ENCODE results near the gene ANO10. TPM values are rescaled to one million over a fixed set of nuclear protein-coding genes. Genes with fewer than 3 reads are reported as not detected.

Gene ANO10
- total RNA-seq, 1 donor from 2014 or later, result 41.5 TPM

DNA sequence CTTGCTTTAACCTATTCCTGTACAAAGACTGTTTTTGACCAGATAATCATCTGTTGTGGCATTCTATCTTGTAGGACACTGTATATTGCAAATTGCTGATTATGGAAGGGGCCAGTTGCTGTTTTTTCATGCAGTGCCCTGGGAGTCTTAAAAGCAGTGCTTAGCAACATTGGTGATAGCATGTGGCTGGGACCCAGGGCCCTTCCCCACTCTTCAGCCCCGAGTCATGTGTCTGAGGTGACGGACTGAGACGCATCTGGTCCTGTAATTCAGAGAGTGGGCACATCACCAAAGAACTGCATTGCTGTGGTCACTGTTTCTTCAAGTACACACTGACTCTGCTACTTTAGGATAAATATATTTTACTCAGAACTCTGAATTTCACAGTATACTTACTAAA, 272.1 kb downstream of the ANO10 start:
- DNase-seq (ENCODE audit: low read depth in 2 of 2), result no peak

DNA sequence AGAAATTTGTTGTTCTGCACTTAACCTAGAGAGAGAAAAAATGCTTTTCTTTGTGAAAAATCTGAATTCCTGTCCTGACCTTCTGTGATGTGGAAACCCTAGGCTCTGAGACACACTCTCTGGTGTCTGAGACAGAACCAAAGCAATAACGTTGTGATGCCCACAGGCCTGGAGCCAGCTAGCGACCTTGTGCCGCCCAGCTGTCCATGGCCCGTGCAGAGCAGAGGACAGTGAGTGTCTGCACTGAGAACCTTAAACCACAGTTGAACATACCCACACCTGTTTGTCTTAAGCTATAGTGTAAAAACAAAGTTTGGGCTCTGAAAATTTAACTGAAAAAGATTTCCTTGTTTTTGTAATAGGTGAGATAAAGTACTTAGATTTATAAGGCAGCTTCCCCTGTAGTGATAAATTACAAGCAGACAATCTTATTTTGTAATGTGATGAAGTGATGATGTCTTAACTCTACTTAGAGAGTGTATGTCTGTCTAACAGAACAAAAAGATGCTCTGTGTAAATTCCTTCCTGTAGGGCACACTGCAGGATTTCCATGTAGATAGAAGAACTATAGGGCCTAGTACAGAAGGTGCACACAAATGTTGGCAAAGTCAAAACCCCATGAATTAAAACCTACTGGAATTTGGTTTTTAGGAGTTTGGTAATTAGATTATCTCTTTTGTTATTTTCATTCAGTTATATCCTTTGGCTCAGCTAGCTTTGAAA, 272.8 kb downstream of the ANO10 start:
- DNase-seq (ENCODE audit: low read depth in 2 of 2), result no peak

DNA sequence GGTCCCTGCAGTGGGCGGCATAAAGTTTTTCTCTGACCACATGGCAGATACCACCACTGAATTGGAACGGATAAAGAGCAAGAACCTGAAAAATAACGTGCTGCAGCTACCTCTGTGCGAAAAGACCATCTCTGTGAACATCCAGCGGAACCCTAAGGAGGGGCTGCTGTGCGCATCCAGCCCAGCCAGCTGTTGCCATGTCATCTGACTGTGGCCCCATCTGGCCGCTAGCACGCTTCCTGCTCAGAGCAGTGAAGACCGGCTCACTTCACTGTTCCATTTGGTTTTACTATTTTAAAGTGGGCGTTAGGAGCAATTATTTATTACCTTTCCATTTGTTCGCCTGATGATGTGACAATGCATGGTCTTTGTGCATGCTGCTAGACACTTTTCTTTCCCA, 273.5 kb downstream of the ANO10 start:
- DNase-seq (ENCODE audit: low read depth in 2 of 2), result no peak

DNA sequence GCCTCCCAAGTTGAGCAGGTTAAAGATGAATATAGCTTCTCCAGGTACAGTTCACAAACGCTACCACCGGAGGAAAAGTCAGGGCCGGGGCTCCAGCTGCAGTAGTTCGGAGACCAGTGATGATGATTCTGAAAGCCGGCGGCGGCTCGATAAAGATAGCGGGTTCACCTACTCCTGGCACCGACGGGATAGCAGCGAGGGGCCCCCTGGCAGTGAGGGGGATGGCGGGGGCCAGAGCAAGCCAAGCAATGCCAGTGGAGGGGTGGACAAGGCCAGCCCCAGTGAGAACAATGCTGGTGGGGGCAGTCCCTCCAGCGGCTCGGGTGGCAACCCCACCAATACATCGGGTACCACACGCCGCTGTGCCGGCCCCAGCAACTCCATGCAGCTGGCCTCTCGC, 274.0 kb downstream of the ANO10 start:
- DNase-seq (ENCODE audit: low read depth in 2 of 2), result no peak

DNA sequence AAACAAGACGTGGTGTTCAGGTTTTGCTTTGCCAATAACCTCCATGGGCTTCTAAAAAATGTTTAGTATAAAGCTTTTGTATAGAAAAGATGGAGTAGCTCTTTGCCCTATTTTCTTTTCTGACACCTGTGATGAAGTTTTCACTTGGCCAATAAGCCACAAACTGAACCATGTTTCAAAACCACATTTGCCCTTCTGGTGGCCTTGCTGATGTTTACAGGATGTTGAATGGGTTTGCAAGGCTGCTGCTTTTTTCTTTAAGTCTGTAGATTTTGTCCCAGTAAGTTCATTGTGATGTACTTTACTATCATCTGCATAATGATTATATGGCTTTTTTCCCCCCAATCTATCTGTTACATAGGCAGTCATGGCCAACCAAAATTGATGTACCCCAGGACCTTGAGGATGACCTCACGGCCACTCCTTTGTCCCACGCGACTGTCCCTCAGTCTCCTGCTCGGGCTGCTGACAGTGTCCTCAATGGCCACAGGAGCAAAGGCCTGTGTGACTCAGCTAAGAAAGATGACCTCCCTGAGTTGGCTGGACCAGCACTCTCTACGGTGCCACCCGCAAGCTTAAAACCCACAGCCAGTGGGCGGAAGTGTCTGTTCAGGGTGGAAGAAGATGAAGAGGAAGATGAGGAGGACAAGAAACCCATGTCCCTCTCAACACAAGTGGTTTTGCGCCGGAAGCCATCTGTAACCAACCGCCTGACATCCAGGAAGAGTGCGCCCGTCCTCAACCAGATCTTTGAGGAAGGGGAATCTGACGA, 274.6 kb downstream of the ANO10 start:
- DNase-seq (ENCODE audit: low read depth in 2 of 2), result peak in 1 of 2 donors; percentile 33

DNA sequence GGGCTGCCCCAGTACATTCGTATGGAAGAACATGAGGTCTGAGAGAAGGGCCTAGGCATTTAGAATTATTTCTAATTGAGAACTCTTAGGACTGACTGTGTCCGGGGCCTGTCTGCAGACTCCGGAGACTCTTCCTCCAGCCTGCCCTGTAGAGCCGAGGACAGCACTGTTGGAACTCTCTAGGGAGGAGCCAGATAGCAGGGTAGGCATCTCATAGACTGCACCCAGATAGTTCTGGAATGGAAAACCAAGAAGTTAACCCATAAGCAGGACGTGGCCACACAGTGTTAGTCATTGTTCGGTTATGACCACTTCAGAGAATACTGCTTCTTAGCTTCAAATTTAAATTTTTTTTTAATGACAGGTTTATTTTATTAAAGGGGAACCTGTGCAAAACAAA, 275.9 kb downstream of the ANO10 start:
- peak in 1 of 2 donors; percentile 13 for DNase-seq (ENCODE audit: low read depth in 2 of 2)

DNA sequence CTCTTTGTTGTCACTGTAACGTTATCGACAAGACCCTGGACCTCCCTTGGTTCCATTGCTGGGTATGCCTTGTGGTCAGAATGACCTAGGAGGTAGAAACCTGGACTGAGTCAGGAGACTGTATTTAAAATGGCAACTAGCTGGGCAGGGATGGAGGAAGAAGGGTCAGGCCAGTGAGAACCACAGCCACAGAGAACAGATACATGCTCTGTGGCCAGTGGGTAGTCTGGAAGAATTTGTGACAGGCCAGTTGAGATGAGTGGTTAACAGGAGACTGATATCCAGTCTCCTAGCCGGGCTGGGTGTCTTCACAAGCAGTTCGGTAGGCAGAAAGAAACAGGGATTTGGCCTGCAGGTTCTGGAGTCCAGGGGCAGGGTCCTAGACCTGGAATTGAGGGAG, 276.6 kb downstream of the ANO10 start:
- DNase-seq (ENCODE audit: low read depth in 2 of 2), result no peak

DNA sequence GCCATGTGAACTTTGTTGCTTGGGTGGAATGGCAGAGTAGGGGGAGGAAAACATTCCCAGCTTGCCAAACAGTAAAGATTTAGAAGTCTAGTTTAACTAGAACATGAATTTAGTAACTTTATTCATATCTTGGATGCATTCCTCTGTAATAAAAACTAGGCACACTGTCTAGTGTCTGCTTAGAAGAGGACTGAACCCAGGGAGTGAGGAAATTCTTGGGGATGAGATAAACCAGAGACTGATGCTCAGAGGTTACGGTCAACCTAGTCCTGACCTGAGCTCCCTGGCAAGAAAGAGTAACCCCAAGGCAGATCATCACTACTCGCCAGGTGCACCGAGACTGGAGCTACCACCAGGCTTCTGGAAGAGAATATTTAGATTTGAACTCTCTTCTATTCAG, 277.3 kb downstream of the ANO10 start:
- no peak for DNase-seq (ENCODE audit: low read depth in 2 of 2)

DNA sequence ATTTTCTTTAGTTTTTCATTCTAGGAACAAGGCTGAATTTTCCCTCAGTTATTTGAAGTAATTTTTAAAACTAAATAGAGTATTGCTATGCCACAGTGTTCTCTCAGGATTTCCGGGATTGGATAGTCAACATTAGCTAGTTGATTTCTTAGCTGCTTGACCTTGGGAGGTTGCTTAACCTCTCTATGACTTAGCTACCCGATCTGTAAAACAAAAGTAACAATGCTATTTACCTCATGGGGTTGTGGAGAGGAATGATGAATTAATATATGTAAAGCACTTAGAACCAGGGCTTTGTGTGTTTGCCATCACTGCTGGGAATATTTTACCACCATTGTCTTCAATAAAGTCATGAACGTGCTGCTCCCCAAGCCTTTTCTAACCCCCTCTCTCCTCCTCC, 278.0 kb downstream of the ANO10 start:
- DNase-seq (ENCODE audit: low read depth in 2 of 2), result no peak

DNA sequence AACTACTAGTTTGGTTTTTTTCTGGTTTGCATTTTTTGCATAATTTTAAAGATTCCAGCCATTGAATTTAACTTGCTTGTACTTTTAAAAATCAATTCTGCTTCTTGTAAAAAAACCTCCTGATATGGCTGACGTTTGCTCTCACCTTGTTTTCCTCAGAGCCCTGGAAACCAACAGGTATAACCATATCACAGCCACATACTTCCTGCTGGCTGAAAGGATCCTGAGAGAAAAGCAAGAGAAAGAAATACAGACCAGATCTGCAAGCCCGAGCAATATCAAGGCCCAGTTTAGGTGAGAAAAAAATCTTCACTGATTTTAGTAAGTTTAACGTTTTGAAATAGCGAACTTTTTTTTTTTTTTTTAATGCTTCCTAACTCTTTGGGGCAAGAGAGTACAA, 278.6 kb downstream of the ANO10 start:
- DNase-seq (ENCODE audit: low read depth in 2 of 2), result no peak

DNA sequence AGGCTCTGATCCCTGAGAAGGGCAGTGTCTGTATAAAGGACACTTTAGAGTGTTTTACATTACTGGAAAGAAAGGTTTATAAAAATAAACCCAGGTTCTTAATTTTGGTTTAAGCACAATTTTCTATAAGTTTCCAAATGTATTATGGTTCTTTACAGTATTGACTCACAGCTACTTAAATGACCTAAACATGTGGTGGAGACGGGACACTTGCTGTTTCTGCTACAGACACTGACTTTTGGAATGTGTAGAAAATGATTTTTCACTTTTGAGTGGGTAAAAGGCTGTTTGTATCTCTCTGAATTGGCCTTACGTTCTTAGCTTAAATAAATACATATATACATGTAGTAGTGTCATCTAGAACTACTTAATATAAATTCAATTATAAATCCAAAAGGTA, 280.0 kb downstream of the ANO10 start:
- no peak for DNase-seq (ENCODE audit: low read depth in 2 of 2)

DNA sequence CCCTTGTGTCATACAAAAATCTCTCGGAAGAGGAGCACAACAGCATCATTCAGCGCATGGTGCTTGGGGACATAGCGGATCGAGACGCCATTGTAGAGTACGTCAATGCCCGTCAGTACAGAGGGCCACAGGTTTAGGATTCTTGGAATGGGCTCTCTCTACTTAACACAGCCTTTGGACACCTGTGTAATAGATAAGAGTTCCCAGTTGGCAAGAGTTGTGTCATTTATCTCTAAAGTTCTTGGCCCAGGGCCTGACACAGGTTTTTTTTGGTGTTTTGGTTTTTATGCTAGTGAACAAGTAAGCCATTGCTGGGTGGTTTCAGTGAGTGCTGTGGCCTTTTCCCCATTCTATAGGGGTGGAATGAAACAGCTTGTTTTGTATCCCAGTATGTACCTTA, 281.4 kb downstream of the ANO10 start:
- no peak for DNase-seq (ENCODE audit: low read depth in 2 of 2)

DNA sequence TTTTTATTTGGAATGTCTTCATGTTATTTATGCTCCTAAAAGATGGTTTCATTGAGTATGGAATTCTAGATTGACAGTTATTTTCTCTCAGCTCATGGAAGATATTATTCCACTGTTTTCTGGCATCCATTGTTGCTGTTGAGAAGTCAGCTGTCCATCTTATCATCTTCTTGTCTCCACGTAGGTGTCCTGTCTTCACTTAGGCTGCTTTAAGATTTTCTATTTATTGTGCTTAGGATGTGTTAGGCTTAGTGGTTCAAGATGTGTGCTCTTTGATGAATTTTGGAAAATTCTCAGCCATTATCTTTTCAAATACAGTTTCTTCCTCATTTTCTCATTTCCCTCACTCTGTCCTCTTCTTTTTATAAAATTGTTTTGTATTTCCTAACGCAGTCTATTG, 283.5 kb downstream of the ANO10 start:
- no peak for DNase-seq (ENCODE audit: low read depth in 2 of 2)

DNA sequence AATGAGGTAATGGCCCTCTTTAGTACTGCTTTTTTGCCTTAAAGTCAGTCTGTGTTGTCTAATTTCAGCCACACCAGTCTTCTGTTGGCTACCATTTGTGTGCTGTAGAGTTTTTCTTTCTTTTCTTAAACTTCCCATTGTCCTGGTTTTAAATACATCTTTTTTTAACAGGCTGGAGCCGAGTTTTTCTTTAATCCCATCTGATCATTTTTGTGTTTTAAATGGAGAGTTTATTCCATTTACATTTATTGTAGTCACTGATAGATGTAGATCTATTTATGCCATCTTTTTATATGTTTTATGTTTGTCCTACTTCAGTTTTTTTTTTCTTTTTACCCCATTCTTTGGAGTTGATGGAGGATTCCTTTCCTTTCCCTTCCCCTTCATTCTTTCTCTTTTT, 286.0 kb downstream of the ANO10 start:
- no peak for DNase-seq (ENCODE audit: low read depth in 2 of 2)

DNA sequence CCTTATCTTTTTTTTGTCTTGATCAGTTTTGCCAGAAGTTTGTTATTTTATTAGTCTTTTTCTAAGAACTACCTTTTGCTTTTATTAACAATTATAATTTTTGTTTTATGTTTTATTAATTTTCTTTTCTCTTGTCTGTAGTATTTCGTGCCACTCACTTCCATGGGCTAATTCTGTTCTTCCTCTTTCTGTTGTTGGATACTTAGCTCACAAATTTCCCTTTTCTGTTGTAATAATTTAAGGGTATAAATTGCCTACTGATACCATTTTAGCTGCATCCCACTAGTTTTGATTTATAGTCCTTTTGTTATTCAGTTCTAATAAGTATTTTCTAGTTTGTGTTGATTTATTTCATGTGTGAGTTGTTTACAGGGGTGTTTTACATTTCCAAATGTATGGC, 286.8 kb downstream of the ANO10 start:
- DNase-seq (ENCODE audit: low read depth in 2 of 2), result no peak

DNA sequence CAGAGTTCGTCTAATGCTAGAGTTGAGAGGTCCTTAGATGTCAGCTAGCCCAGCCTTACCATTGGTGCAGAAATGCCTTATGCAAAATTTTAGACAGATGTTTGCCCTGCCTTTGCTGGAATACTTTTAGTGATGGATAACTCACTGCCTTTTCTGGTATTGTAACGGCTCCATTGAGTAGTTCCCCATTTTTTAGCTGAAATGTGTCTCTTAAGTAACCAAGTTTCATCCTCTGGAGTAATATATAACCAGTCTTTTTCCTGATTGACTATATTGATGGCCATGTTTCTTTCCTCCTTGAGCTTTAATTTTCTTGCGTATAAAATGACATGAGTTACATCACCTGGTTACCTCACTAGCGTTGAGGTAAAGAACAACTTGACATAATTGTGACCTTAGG, 290.4 kb downstream of the ANO10 start:
- DNase-seq (ENCODE audit: low read depth in 2 of 2), result no peak

DNA sequence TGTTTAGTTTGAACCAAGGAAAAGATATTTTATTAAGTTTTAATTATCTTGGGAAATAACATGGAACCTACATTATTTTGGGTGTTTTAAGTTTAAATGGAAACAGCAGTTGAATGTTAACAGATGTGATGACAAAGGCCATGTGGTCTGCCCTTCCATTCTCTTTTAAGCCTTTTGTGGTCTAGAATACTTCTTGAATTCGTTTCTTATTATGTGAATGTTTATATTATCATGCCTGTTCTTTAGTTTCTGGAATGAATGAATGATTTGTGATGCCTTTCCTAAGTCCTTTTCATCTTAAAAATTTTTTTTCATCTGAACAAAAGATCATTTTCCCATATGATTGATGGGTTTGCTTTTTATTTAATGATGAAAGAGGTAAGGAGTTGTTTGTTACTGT, 290.8 kb downstream of the ANO10 start:
- no peak for DNase-seq (ENCODE audit: low read depth in 2 of 2)

DNA sequence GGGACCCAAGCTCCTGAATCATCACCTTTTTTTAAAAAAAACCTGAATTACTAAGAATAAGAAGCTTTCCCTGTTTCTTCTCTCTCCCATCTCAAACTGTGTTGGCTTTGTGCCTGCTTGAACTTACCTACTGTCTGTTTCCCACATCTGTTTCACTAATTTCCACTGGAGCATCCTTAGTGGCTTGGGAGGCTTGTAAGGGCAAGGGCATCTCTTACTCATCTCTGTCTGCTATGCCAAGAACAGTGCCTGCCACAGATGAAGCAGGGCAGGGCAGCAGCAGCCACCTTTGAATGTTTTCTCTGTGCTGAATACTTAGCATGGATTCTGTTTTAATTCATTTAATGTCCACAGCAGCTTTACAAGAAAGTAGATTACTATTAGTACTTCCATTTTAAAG, 293.2 kb downstream of the ANO10 start:
- no peak for DNase-seq (ENCODE audit: low read depth in 2 of 2)

DNA sequence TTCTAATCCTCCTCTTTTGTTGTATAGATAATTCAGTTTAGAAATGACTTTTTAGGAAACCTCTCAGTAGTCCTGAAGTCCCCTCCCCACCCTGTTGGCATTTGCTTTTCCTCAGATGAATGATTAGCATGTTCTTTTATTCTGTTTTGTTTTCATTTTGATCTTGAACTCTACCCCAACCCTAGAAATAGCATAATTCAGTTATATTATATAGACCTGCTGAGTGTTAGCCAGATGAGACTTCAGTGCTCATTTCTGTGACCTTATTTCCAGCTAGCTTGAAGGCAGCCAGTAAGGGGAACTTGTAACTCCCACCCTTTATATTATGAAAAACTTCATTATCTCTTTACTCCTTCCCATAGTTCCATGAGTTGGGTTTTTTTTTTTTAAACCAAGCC, 294.2 kb downstream of the ANO10 start:
- DNase-seq (ENCODE audit: low read depth in 2 of 2), result no peak

DNA sequence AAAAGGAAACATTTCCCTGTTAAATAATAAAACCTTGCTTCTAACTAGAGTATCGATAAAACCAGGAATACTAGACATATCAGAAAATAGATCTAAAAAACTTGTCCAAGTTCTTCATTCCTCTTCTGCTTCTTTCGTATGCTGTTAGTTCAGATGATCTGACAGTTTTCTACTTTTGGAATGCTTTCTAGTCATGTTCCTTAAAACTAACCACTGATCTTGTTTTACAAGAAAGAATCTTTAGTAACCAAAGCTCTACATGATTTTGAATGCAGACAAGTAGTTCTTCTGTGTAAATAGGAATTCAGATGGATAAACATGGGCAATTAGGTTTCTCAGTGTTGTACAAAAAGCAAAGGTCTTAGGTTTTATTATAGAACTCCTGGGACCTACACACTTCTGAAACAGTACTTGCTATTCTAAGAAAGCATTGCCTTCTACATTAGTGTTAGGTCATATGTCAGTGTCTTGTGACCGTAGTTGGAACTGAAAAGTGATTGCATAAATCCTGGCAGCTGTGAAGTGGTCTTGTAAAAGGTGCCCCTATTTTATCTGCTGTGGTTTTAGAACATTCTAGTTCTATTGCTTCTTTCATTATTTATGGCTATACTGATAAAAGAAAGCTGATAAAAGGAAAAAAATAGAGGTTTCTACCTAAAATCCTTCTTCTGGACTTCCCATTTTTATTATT, 294.8 kb downstream of the ANO10 start:
- DNase-seq (ENCODE audit: low read depth in 2 of 2), result peak in 1 of 2 donors; percentile 30

DNA sequence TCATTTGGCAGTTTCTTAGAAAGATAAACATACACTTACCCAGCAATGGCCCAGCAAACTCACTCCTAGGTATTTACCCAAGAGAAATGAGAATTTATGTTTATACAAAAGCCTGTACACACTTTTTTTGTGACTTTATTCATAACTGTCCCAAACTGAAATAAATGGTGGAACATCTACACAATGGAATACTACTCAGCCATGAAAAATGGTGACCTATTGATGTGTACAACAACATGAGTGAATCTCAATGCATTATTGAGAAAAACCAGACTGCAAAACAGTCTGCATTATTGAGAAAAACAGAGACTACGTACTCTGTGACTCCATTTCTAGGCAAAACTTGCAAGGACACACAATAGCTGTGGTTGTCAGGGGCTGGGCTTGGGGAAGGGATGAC, 298.3 kb downstream of the ANO10 start:
- no peak for DNase-seq (ENCODE audit: low read depth in 2 of 2)

DNA sequence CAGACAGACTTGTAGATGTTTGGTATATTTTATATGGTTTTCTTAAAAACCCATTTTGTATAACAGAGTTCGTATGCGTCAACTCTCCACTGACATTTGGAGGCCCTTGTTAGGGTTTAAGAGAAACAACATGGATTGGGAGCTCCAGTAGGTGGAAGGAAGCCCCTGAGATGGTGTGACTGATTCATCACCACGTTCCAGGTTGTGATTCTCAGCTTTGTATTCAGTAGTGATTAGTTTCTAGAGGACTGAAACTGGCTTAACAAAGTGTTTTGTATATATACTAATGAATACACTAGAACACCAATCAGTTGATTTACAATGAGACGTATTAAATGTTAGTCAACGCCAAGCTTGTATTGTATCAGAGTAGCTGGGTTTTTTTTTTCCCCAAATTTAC, 301.5 kb downstream of the ANO10 start:
- DNase-seq (ENCODE audit: low read depth in 2 of 2), result no peak

DNA sequence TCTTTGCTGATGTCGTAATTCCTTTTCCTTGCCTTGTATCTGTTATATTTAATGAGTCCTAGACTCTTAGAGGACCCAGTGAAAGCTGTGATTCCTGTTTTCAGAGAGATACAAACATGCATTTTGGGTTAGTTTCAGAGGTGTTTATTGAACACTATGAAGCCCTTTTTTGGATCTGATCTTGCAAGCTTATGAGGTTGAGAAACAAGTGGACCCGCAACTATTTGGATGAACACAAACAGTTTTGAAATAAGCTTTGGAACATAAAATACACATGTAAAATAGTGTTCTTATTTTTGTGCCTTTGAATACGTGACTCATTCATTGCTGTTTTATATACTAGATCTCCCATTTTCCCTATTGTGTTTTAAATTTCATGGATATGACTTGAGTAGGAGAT, 302.0 kb downstream of the ANO10 start:
- no peak for DNase-seq (ENCODE audit: low read depth in 2 of 2)

Measured in lung microvascular endothelial cell (primary cell).